ENCODE measurements around the gene PSEN1.

PSEN1 gene

DNA sequence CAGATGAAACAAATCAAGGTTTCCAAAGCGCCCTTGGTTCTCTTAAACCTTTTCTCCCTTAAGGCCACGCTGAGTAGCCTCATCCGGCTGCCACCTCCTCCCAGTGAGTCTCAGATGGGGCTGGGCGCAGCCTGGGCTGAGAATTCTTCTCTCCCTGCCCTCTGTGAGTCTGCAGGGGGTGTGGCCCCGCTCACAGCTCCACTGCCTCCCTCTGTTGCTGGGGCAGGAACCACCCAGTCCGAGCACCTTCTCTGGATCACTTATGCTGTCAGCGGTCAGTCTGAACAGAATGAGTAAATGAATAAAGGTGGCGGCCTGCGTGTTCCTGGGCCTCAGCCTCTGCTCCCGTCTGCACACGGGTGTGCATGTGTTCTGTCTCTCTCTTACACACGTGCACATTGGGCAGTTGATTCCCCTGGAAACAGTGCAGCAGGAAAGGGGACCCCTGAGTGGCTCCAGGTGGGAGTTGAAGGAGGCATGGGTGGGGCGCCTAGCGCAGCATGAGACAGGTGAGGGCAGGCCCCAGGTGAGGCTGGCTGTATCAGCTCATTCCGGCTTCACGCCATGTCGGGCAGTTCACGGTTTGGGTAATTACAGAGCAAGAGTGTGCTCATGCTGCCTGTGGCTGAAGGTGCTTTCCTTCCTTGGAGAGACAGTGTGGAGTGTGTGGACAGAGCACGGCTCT, 105.3 kb downstream of the PSEN1 start:
- DNase-seq: no peak

DNA sequence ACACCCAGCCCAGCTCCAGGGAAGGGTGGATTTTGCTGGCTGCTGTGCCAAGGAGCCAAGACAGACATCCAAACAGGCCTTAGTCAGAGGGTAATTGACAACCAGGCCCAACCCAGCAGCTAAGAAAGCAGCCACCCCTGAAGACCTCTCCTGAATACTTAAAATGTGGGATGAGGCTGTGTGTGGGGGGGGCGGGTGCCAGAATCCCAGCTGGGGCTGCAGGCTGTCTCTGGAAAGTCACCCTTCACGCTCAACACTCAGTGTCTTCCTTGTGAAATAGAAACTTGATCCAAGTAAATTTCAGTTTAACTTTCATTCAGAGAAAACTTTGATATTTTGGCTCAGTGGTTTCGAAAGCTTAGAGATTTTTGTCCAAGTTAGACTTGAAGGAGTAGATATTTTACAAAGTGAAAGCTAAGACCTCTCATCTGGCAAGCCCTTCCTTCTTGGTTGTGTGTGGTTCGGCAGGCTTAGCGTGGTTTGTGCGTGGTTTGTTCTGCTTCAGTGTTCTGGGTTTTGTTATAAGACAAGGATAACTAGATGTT, 106.1 kb downstream of the PSEN1 start:
- DNase-seq: no peak

DNA sequence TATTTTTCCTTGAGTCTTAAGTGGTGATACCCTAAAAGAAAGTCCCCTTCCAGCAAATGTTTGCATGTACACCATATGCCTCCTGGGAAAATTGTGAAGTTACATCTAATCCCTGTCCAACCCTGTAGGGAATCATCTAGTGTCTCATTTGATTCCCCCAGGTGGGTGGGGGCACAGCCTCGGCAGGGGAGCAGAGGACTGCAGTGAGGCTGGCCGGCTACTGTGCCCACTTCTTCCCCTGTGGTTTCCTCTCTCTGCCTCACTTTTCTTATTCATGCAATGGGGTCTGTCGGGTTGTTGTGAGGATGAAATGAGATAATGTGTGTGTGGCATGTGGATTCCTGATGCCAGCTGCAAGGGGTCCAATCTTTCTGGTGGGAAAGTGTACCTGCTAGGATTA, 107.0 kb downstream of the PSEN1 start:
- no peak for DNase-seq

DNA sequence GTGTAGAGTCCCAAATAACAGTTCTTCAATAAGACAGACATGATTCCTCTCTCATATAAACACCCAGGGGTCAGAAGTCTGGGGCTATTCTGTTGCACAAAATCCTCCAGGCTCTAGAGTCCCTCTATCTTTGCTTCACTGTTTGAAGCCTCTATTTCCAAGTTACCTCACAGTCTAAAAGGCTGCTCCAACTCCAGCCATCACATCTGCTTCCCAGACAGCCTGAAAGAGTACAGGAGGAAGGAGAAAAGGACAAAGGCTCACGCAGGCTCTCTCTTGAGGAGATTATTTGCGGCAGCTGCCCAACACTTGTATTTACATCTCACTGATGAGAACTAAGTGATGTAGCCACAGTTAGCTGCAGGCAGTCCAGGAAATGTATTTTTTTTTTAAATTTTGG, 107.4 kb downstream of the PSEN1 start:
- no peak for DNase-seq

DNA sequence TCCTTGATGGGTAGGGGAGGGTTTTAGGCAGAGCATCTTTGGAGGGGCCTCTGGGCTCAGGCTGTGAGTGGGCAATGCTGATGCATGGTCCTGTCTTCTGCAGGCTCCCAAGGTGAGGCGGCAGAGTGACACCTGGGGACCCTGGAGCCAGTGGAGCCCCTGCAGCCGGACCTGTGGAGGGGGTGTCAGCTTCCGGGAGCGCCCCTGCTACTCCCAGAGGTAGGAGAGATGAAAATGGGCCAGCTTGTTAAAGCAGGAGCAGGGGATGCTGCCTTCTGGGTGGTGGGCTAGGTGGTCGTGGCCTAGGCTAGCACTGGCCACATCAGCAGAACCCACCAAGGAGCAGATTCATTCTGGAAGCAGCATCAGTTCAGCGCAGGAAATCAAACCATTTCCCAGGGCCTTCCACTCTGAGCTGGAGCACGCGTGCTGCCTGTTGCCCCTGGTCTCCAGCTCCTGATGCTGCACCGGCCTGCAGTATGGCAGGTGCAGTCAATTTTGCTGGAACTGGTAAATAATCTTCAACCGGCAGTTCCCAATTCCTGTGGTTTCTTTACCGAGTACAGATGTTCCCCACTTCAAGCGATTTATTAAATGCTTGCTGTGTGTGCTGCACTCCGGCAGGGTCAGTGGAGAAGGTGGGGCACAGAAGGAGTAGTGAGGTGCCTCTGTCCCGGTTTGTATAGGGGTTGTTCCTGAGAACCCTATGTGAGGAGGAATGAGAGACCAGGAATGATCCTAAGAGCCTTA, 108.4 kb downstream of the PSEN1 start:
- DNase-seq: peak; percentile 21

DNA sequence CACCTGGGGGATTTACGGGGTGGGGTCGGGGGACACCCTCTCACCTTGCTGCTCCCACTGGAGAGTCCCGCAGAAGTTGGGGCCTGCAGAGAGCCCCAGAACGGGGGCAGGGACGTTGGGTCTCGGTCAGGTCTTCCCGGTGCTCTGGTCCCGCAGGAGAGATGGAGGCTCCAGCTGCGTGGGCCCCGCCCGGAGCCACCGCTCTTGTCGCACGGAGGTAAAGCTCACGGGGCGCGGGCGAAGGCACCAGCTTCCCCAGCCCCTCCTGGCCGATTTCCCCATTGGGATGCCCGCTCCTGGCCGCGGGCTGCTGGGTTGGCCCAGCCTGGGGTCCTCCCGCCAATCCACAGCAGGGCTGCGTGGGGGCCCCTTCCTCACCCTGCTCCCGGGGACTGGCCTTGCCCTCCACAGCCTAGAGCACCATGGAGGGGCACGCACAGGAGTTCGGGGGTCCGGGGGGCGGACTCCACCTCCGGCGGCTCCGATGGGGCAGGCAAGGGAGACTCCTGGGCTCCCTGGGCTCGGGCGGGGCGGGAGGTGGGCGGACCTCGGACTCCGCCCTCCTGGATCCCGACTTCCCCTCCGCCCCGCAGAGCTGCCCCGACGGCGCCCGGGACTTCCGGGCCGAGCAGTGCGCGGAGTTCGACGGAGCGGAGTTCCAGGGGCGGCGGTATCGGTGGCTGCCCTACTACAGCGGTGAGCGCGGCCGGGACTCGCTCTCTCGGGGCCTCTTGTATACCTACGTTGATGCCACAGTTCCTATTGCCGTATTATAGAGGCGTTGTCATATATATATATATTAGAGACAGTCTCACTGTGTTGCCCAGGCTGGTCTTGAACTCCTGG, 109.4 kb downstream of the PSEN1 start:
- peak; percentile 69 for DNase-seq

DNA sequence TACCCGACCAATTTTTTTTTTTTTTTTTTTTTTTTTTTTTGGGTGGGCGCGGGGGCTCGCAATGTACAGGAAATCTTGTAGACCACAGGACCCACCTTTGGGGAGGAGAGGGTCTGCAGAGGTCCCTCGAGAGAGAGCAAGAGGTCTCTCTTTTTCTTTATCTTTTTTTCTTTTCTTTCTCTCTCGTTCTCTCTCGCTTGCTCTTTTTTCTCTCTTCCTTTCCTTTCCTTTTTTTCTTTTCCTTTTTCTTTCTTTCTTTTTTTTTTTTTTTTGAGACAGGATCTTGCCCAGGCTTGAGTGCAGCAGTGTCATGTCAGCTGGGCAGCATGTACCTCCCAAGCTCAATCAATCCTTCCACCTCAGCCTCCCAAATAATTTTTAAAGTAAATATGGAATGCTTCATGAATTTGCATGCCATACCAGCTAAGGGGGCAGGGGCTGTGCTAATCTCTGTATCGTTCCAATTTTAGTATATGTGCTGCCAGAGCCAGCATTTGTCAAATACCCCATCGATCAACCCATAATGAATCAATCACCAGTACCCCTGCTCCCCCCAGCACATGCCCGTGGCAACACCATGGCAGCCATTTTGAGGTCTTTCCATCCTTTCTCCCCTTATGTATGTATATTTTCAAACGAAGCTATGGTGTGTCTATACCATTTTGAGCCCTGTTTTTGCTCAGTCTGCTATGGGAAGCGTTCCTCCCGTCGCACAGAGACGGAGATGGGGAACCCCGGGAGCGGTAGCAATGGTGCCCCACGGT, 110.3 kb downstream of the PSEN1 start:
- no peak for DNase-seq

DNA sequence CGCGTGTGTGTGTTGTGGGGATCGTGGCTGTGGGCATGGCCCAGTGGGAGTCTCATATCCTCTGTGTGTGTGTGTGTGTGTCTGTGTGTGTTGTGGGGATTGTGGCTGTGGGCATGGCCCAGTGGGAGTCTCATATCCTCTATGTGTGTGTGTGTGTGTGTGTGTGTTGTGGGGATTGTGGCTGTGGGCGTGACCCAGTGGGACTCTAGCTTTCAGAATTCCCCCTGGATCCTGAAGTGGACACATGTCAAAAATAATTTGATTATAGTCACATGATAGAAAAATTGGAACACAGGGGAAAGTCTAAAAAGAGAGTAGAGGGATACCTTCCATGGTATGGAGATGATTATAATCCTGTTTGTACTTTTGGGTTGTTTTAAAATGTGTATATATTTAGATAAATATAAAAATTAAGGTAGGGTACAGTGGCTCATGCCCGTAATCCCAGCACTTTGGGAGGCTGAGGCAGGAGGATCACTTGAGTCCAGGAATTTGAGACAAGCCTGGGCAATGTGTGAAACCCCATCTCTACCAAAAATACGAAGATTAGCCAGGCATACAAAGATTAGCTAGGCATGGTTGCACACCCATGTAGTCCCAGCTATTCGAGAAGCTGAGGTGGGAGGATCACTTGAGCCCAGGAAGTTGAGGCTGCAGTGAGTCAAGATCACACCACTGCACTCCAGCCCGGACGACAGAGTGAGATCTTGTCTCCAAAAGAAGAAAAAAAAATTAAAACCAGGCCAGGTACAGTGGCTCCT, 112.0 kb downstream of the PSEN1 start:
- no peak for DNase-seq

DNA sequence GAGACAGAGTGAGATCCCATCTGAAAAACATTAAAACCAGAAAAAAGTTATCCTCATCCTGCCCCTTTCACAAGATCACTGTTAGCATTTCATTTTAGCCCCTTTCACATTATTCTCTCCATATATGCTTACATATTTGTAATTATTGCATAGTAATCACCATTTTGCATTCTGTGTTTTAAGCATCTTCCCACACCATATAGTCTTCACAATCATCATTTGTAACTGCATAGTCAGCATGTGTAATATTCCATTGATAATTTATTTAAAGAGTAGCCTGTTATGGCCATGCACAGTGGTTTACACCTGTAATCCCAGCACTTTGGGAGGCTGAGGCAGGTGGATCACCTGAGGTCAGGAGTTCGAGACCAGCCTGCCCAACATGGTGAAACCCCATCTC, 112.8 kb downstream of the PSEN1 start:
- no peak for DNase-seq

DNA sequence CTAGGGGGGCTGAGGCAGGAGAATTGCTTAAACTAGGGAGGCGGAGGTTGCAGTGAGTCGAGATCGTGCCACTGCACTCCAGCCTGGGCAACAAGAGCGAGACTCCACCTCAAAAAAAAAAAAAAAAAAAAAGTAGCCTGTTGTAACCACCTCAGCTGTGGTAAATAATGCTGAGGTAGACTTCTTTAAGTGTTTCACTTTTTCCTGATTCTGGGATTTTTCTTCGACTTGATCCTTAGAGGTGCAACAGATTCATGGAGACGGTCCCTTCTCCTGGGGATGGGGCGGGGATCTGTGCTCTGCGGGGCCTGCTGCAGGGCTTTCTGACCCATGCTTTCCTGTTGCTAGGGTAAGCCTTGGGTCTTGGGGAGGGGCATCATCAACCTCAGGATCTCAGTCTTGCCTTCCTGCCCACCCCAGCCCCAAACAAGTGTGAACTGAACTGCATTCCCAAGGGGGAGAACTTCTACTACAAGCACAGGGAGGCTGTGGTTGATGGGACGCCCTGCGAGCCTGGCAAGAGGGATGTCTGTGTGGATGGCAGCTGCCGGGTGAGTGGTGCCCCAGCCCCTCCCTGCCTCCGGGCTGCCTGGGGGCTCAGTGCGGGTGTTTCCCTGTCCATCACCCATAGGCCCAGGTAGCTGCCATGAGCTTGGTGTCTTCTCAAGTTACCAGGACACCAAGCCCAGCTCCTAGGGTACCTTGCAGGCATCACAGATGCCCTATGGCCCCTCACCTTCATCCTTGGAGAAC, 113.4 kb downstream of the PSEN1 start:
- no peak for DNase-seq

DNA sequence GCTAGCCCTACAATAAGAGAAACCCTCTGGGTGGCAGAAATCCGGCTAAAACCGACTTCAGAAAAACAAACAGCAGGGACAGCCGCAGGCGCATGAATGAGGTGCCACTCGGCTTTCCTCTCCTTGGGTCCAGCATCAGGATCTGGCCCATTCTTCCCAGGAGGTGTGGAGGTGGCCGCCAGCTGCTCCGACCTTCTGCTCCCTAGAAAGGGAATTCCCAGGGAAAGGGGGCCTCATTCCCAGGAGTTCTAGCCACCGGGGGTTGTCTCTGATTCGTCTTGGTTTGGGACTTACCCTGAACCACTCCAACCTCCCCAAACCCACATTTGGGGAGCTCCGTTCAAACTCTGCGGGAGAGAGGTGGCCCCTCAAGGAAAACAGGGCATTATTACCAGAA, 114.0 kb downstream of the PSEN1 start:
- no peak for DNase-seq

DNA sequence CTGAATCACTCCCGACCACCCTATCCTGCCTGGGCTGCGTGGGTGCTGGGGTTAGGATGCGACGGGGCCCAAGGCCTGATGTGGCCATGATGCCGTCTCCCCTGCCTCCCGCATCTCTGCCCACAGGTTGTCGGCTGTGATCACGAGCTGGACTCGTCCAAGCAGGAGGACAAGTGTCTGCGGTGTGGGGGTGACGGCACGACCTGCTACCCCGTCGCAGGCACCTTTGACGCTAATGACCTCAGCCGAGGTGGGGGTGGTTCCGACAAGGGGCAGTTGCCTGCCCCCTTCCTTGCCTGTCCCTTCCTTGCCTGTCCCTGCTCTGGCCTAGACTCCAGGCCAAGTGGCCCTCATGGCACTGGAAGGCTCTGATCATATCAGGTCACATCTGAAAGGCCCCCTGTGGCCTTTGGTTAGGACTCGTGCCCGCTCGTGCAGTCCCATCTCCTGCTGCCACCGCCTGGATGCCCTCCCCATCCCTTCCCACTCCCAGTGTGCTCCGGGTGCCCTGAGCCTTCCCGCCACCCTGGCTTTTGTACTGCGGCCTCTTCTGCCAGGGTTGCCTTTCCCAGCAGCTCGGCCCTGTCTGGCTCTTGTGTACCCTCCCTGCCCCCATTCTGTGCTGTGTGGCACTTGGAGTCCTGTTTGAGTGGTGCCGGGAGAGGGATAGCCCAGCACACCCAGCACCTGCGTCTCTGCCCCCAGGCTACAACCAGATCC, 114.6 kb downstream of the PSEN1 start:
- no peak for DNase-seq

DNA sequence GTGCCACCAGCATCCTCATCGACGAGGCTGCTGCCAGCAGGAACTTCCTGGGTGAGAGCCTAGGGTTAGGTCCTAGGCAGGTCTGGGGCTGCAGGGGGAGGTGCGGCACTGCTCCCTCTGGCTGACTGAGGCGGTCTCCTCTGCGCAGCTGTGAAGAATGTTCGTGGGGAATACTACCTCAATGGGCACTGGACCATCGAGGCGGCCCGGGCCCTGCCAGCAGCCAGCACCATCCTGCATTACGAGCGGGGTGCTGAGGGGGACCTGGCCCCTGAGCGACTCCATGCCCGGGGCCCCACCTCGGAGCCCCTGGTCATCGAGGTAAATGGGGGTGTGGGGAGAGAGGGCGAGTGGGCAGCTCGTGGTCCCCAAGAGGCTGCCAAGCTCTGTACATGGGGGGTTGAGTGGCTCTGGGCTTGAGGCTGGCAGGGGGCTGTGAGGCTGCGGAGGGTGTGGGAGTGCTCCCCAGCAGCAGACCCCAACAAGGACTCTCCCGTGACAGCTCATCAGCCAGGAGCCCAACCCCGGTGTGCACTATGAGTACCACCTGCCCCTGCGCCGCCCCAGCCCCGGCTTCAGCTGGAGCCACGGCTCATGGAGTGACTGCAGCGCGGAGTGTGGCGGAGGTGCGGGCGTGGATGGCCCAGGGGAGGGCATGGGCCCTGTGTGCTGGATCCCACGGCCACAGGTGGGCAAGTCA, 115.4 kb downstream of the PSEN1 start:
- no peak for DNase-seq

DNA sequence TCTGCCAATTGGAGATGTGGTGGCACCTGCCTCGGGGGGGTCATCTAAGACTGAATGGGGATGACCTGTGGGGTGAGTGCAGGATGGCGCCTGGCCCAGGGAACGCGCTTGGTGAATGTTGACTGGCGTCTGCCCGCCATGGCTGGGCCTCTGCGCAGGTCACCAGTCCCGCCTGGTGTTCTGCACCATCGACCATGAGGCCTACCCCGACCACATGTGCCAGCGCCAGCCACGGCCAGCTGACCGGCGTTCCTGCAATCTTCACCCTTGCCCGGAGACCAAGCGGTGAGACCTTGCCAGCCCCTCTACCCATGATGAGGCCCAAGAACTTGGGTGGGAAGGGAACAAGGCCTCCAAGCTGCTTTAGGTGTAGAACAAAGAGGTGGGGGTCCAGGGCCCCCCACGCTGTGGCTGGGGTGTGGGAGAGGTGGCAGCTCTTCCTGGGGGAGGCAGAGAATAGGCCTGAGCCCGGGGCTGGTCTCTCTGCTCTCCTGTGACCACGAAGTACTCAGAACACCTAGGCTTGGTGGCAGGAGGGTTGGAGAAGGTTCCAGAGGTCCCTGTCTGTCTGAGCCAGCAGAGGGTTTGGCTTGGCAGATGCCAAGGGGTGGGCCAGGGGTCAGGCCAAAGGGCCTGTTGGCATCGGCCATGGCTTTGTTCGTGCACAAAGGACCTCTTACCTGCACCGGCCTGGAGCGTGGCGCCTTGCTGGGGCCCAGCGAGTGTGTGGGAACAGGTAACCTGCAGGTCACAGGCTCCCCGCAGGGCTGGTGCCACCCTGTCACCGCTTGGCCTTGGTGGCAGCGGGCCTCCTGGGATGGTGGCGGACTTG, 116.4 kb downstream of the PSEN1 start:
- no peak for DNase-seq

DNA sequence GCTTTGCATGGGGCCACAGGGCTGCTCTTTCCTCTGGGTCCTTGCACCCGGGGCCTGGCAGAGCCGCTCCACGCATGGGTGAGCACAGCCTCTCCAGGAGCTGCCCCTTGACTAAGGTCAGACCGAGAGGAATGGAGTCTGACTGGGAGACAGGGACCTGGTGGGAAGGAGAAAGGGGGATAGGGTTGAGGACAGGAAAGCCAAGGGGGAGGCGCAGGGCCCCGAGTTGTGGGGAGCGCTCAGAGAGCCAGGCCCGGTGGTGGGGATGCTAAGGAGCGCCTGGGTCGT, 117.0 kb downstream of the PSEN1 start:
- DNase-seq: no peak

DNA sequence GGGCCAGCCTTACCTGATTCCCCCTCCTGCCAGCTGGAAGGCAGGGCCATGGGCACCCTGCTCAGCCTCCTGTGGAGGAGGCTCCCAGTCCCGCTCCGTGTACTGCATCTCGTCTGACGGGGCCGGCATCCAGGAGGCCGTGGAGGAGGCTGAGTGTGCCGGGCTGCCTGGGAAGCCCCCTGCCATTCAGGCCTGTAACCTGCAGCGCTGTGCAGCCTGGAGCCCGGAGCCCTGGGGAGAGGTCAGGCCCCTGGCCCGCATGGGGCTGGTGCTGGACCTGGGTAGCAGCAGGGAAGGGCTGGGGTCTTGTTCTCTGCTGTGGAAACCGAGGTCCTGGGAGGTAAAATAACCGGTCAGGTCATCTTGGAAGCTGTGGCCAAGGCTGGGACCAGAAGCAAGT, 117.4 kb downstream of the PSEN1 start:
- DNase-seq: no peak

DNA sequence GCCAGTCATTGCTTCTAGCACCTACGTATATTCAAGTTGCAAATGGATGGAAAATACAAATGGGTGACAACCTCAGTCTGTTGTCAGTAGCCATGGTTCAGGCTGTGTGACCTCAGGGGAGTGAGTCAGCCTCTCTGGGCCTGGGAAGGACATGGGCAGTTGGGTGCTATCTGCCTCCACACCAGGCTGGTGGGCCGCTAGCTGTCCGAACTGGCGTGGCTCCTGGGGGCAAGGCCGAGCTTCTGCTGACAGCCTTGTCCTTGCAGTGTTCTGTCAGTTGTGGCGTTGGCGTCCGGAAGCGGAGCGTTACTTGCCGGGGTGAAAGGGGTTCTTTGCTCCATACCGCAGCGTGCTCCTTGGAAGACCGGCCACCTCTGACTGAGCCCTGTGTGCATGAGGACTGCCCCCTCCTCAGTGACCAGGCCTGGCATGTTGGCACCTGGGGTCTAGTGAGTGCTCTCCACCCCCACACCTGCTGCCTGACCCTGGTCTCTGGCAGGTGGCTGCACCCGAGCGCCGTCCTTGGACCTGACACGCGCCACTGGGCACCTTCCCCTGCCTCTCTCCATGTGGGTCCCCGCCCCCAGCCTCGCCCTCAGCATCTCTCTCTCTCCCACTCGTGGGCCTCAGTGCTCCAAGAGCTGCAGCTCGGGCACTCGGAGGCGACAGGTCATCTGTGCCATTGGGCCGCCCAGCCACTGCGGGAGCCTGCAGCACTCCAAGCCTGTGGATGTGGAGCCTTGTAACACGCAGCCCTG, 118.1 kb downstream of the PSEN1 start:
- DNase-seq: no peak

DNA sequence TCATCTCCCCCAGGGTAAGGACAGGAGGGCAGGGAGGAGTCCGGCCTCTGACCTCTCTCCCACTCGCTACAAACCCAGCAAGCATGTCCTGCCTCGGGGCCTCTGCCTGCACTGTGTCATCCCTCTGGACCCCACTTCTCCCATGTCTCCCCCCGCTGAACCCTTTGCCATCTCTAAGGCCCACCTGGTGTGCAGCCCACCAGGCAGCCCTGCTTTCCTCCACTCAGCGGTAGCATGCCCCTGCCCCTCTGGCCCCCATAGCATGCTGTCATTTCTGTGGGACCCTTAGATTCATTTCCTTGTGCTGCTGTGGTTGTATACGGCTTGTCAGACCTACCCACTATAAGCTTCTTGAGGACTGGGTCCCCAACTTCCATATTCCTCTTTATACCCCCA, 118.7 kb downstream of the PSEN1 start:
- no peak for DNase-seq

Measured in hematopoietic multipotent progenitor cell treated with erythropoietin and hydrocortisone succinate and interleukin-3 and kit ligand, for 6 days (in vitro differentiated cells).